Nephron (organoid): Measurements from ENCODE around the gene CDC37.
"Not testable (repeated sequence)": the region's sequence is repeated elsewhere in the genome, so short reads cannot be mapped to it uniquely, and the experiment has no call there.

Experiments
- H3K27ac Mint-ChIP-seq, 3 experiments: 2 replicates each; pipeline ENCODE4 v1.8.0; 2020; ENCODE audit warnings: mixed read lengths in 3 of 3, mild to moderate bottlenecking in 2 of 3, moderate library complexity in 1 of 3
- H3K27me3 Mint-ChIP-seq: 2 replicates; pipeline ENCODE4 v1.8.0; 2021; ENCODE audit warnings: low read depth, mild to moderate bottlenecking, moderate library complexity, mixed read lengths
- H3K36me3 Mint-ChIP-seq: 2 replicates; pipeline ENCODE4 v1.8.0; 2020; ENCODE audit warnings: low read depth, mixed read lengths
- H3K4me1 Mint-ChIP-seq: 2 replicates; pipeline ENCODE4 v1.8.0; 2020; ENCODE audit warnings: mixed read lengths
- H3K4me3 Mint-ChIP-seq, 3 experiments: 2 replicates each; pipeline ENCODE4 v1.8.0; 2020; ENCODE audit warnings: mild to moderate bottlenecking in 3 of 3, mixed read lengths in 3 of 3, moderate library complexity in 2 of 3
- H3K9me3 Mint-ChIP-seq: 2 replicates; pipeline ENCODE4 v1.8.0; 2020; ENCODE audit warnings: mixed read lengths
- TF ChIP-seq, protein P1 (sequence below), 3 experiments: fragments of 200-600 bp; sonication (generic); IDR thresholded peaks; one replicate each; pipeline ENCODE4 v1.5.0; 2021; ENCODE audit warnings: antibody characterized with exemption in 3 of 3; ENCODE audit not compliant: unreplicated experiment in 3 of 3

CDC37 gene

DNA sequence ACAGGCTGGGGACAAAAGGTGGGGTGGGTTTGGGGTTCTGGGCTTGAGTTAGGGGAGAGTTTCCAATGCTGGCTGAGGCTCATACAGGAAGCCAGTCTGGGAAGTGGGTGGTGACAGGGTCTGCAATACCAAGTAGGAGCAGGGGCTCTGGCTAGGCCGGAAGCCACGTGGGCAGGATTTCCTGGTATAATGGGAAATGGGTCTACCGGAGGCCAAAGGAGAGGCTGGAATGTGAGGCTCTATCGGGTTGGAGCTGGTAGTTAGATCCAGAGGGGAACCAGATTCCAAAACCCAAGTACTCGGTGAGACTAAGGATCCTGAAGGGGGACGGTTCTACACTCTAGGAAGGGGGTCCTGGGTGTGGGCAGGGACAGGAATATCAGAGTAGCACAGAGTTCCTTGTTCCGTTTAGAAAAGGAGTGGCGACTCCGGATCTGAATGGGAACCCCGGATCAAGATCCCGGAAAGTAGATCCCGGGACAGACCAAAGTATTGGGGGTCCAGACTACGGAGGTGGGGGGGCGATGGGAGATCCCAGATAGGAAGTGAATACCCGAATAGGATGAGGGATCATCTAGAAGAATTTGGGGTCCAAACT, 802 bp downstream of the CDC37 start:
- Mint-ChIP-seq H3K36me3 (peaks cover 13% of the 10 kb centered on the region), H3K4me3 (peak overlapping the region; percentile 98 to 99 (median 99)), H3K27me3 (peaks cover 40% of the 10 kb centered on the region), H3K4me1 (peaks cover 22% of the 10 kb centered on the region), H3K27ac (peak overlapping the region; percentile 81 to 89 (median 88)), H3K9me3 (no peaks in the 10 kb centered on the region)
- TF ChIP-seq, protein P1, sequence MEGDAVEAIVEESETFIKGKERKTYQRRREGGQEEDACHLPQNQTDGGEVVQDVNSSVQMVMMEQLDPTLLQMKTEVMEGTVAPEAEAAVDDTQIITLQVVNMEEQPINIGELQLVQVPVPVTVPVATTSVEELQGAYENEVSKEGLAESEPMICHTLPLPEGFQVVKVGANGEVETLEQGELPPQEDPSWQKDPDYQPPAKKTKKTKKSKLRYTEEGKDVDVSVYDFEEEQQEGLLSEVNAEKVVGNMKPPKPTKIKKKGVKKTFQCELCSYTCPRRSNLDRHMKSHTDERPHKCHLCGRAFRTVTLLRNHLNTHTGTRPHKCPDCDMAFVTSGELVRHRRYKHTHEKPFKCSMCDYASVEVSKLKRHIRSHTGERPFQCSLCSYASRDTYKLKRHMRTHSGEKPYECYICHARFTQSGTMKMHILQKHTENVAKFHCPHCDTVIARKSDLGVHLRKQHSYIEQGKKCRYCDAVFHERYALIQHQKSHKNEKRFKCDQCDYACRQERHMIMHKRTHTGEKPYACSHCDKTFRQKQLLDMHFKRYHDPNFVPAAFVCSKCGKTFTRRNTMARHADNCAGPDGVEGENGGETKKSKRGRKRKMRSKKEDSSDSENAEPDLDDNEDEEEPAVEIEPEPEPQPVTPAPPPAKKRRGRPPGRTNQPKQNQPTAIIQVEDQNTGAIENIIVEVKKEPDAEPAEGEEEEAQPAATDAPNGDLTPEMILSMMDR (IDR thresholded peaks at IDR 0.05; ENCODE audit: unreplicated experiment in 3 of 3): no peak

DNA sequence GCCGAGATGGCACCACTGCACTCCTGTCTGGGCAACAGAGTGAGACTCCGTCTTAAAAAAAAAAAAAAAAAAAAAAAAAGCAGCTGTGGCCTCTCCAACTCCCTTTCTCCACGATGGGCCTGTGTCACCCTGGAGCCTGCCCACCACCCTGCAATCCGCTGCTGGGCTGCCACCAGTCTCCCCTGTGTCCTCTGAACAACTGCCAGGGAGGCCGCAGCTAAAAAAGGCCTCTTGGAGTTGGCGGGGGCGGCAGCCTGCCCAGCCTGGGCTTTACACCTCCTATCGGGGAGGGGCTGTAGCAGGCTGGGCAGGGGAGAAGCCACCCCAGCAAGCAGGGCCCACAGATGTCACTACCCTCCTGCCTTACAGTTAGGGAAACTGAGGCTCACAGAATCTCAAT, 3.5 kb downstream of the CDC37 start:
- H3K4me3 Mint-ChIP-seq: peak overlapping the region in 2 of 3 experiments; percentile 23 to 99
- no peak overlapping the region for H3K27ac Mint-ChIP-seq
- H3K36me3 Mint-ChIP-seq: peaks cover 21% of the 10 kb centered on the region
- peaks cover 16% of the 10 kb centered on the region for H3K27me3 Mint-ChIP-seq
- no peaks in the 10 kb centered on the region for H3K9me3 Mint-ChIP-seq
- TF ChIP-seq, protein P1 (IDR thresholded peaks at IDR 0.05; ENCODE audit: unreplicated experiment in 3 of 3): no peak
- H3K4me1 Mint-ChIP-seq: peaks cover 16% of the 10 kb centered on the region

DNA sequence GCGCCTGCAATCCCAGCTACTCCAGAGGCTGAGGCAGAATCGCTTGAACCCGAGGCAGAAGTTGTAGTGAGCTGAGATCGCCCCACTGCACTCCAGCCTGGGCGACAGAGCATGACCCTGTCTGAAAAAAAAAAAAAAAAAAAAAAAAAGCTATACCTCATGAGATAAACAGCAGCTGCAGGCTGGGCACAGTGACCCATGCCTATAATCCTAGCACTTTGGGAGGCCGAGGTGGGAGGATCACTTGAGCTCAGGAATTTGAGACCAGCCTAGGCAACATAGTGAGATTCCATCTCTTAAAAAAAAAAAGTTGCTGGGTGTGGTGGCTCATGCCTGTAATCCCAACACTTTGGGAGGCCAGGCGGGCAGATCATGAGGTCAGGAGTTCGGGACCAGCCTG, 4.0 kb downstream of the CDC37 start:
- H3K9me3 Mint-ChIP-seq, H3K27ac Mint-ChIP-seq: not testable (repeated sequence)
- Mint-ChIP-seq H3K4me1 (peaks cover 16% of the 10 kb centered on the region), H3K27me3 (peaks cover 12% of the 10 kb centered on the region), H3K4me3 (peak overlapping the region in 1 of 3 experiments; percentile 42), H3K36me3 (peaks cover 21% of the 10 kb centered on the region)

GRCh38 chr19:10398819-10399218, 4.5 kb downstream of the CDC37 start:
- TF ChIP-seq, protein P1 (IDR thresholded peaks at IDR 0.05; ENCODE audit: unreplicated experiment in 3 of 3): no peak
- H3K36me3 Mint-ChIP-seq: peaks cover 24% of the 10 kb centered on the region
- H3K27me3 Mint-ChIP-seq: peaks cover 8% of the 10 kb centered on the region
- H3K4me3 Mint-ChIP-seq: no peak overlapping the region
- no peaks in the 10 kb centered on the region for H3K9me3 Mint-ChIP-seq
- peaks cover 16% of the 10 kb centered on the region for H3K4me1 Mint-ChIP-seq
- no peak overlapping the region for H3K27ac Mint-ChIP-seq

DNA sequence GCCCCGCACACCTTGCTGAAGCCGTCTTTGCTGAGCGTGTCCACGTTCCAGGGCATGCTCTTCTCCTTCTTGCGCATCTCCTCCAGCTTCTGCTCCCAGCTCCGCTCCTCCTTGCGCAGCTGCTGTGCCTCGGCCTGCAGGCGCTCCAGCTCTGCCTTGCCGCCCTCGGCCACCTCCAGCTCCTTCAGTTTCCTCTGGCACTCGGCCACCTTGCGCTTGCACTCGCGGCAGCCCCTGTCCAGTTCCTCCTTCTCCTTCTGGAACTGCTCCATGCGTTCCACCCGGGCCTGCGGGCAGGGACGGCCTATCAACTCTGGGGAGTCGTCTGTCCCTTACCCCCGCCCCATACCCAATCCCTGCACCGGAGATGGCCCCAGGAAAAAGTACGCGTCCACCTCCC, 7.4 kb downstream of the CDC37 start:
- peaks cover 35% of the 10 kb centered on the region for H3K36me3 Mint-ChIP-seq
- H3K27me3 Mint-ChIP-seq: no peaks in the 10 kb centered on the region
- H3K4me3 Mint-ChIP-seq: no peak overlapping the region
- no peak overlapping the region for H3K27ac Mint-ChIP-seq
- TF ChIP-seq, protein P1 (IDR thresholded peaks at IDR 0.05; ENCODE audit: unreplicated experiment in 3 of 3): no peak
- H3K9me3 Mint-ChIP-seq: no peaks in the 10 kb centered on the region
- peaks cover 2% of the 10 kb centered on the region for H3K4me1 Mint-ChIP-seq

DNA sequence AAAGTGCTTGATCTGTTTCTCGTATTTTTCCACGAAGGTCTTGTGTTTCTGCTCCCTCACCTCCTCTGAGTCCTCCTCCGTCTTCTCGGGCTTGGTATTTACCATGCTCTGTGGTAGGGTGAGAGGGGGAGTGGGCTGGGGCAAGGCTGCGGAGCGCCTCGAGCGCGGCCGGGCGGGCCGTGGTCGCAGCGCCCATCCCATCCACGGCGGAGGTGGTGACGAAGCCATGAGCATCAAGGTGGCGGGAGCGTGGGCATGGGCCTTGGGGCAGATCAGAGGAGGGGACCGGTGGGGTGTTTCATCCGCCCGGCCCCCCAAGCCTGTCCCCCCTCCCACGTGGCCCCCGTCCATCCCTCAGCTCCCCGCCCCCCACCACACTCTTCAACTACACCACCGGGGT, 7.9 kb downstream of the CDC37 start:
- Mint-ChIP-seq H3K4me1 (no peaks in the 10 kb centered on the region), H3K4me3 (no peak overlapping the region), H3K27ac (no peak overlapping the region), H3K9me3 (no peaks in the 10 kb centered on the region), H3K27me3 (no peaks in the 10 kb centered on the region), H3K36me3 (peaks cover 39% of the 10 kb centered on the region)
- TF ChIP-seq, protein P1 (IDR thresholded peaks at IDR 0.05; ENCODE audit: unreplicated experiment in 3 of 3): no peak
